ENCODE measurements around the gene ENTPD8. TPM values are rescaled to one million over a fixed set of nuclear protein-coding genes. Genes with fewer than 3 reads are reported as not detected.

Gene ENTPD8
- total RNA-seq, 1 experiment from 2014 or later = not detected

- BruUV-seq (replicated peaks) = no TSS peak
- peak overlapping the region; percentile 83 for H3K27ac Mint-ChIP-seq (ENCODE audit: low read depth, unreplicated experiment)
- H3K4me3 Mint-ChIP-seq (ENCODE audit: unreplicated experiment) = no peak overlapping the region
- no peaks in the 10 kb centered on the region for H3K27me3 Mint-ChIP-seq (ENCODE audit: insufficient read depth, unreplicated experiment)
- peaks cover 6% of the 10 kb centered on the region for H3K9me3 Mint-ChIP-seq (ENCODE audit: unreplicated experiment)
- H3K4me1 Mint-ChIP-seq (ENCODE audit: insufficient read depth, unreplicated experiment) = peaks cover 8% of the 10 kb centered on the region
- DNase-seq (ENCODE audit: unreplicated experiment) = no peak
- H3K36me3 Mint-ChIP-seq (ENCODE audit: insufficient read depth, unreplicated experiment) = no peaks in the 10 kb centered on the region
- intact Hi-C loops (cut with micrococcal nuclease) = no loop called here
- TF ChIP-seq CTCF (IDR thresholded peaks at IDR 0.05; ENCODE audit: unreplicated experiment) = no peak
- ChIA-PET POLR2A (interaction anchor here (1.1 to 1.4 kb wide), 2 partner anchors 9 to 35 kb away, joined by 4 to 5 read pairs; no protein-coding TSS in a partner anchor), CTCF (interaction anchor here (0.7 kb wide), 1 partner anchor 50 kb away, joined by 3 read pairs; no protein-coding TSS in a partner anchor)
These were observed 39.8 kb upstream of the ENTPD8 start for GRCh38 chr9:137480686-137481683.

- peaks cover 8% of the 10 kb centered on the region for H3K4me1 Mint-ChIP-seq (ENCODE audit: insufficient read depth, unreplicated experiment)
These were observed 38.9 kb upstream of the ENTPD8 start for GRCh38 chr9:137479892-137480685.

GRCh38 chr9:137478962-137479861, 38.1 kb upstream of the ENTPD8 start:
- peaks cover 8% of the 10 kb centered on the region for H3K4me1 Mint-ChIP-seq (ENCODE audit: insufficient read depth, unreplicated experiment)
- H3K36me3 Mint-ChIP-seq (ENCODE audit: insufficient read depth, unreplicated experiment) = no peaks in the 10 kb centered on the region
- peaks cover 13% of the 10 kb centered on the region for H3K9me3 Mint-ChIP-seq (ENCODE audit: unreplicated experiment)
- no peak for DNase-seq (ENCODE audit: unreplicated experiment)
- no peak overlapping the region for H3K27ac Mint-ChIP-seq (ENCODE audit: low read depth, unreplicated experiment)
- POLR2A ChIA-PET = interaction anchor here (0.6 to 0.9 kb wide), 2 partner anchors 16 to 56 kb away, joined by 3 to 4 read pairs; partner anchors contain the start of genes EXD3 and NOXA1
- H3K4me3 Mint-ChIP-seq (ENCODE audit: unreplicated experiment) = no peak overlapping the region
- intact Hi-C loops (cut with micrococcal nuclease) = no loop called here
- no TSS peak for BruUV-seq (replicated peaks)
- TF ChIP-seq CTCF (IDR thresholded peaks at IDR 0.05; ENCODE audit: unreplicated experiment) = no peak
- H3K27me3 Mint-ChIP-seq (ENCODE audit: insufficient read depth, unreplicated experiment) = no peaks in the 10 kb centered on the region
- CTCF ChIA-PET = interaction anchor here (0.6 kb wide), 1 partner anchor 450 kb away, joined by 3 read pairs; no protein-coding TSS in a partner anchor

More at GRCh38 chr9:137479892-137480685, 38.9 kb upstream of the ENTPD8 start:
- POLR2A ChIA-PET = interaction anchor here (0.9 kb wide), 1 partner anchor 17 kb away, joined by 3 read pairs; no protein-coding TSS in a partner anchor
- H3K4me3 Mint-ChIP-seq (ENCODE audit: unreplicated experiment) = no peak overlapping the region
- CTCF ChIA-PET = no interaction called here
- no peaks in the 10 kb centered on the region for H3K36me3 Mint-ChIP-seq (ENCODE audit: insufficient read depth, unreplicated experiment)
- no peak overlapping the region for H3K27ac Mint-ChIP-seq (ENCODE audit: low read depth, unreplicated experiment)
- H3K9me3 Mint-ChIP-seq (ENCODE audit: unreplicated experiment) = peaks cover 10% of the 10 kb centered on the region
- no peak for DNase-seq (ENCODE audit: unreplicated experiment)
- intact Hi-C loops (cut with micrococcal nuclease) = no loop called here
- no peaks in the 10 kb centered on the region for H3K27me3 Mint-ChIP-seq (ENCODE audit: insufficient read depth, unreplicated experiment)
- TF ChIP-seq CTCF (IDR thresholded peaks at IDR 0.05; ENCODE audit: unreplicated experiment) = no peak
- no TSS peak for BruUV-seq (replicated peaks)

Measured in MCF 10A (cell line).